Breast epithelium (tissue), 4 donors: ENCODE data around the gene MLLT1. TPM values are rescaled to one million over a fixed set of nuclear protein-coding genes. Genes with fewer than 3 reads are reported as not detected.

Experiments used
- DNase-seq, 2 donors: peaks; one replicate each; pipeline ENCODE4 v3.0.0-alpha.2; 2019; ENCODE audit warnings: low spot score in 2 of 2
- H3K27ac ChIP-seq, 2 donors: fragments of 200-600 bp; sonication (generic) in 1 of 2; one replicate each; pipeline ENCODE4 v1.5.1; 2016 to 2019; ENCODE audit warnings: mild to moderate bottlenecking in 1 of 2
- H3K27me3 ChIP-seq, 2 donors: fragments of 200-600 bp; sonication (generic) in 1 of 2; one replicate each; pipeline versions ENCODE4 v1.5.1 to v1.6.0; 2017 to 2019; ENCODE audit warnings: control low read depth in 1 of 2, mild to moderate bottlenecking in 1 of 2
- H3K36me3 ChIP-seq: fragments of 200-600 bp; one replicate; pipeline ENCODE4 v1.5.1; 2019
- H3K4me1 ChIP-seq, 2 donors: fragments of 200-600 bp; sonication (generic); one replicate each; pipeline ENCODE4 v1.5.1; 2016 to 2019; ENCODE audit warnings: control low read depth in 1 of 2
- H3K4me3 ChIP-seq, 3 donors: fragments of 200-600 bp; sonication (generic); 1 replicate in 2 of 3; 2 replicates in 1 of 3; pipeline ENCODE4 v1.5.1; 2016 to 2019; ENCODE audit warnings: mild to moderate bottlenecking in 3 of 3, moderate library complexity in 2 of 3
- H3K9me3 ChIP-seq, 2 donors: fragments of 200-600 bp; sonication (generic) in 1 of 2; one replicate each; pipeline ENCODE4 v1.5.1; 2016 to 2019; ENCODE audit warnings: control low read depth in 1 of 2
- POLR2A ChIP-seq: fragments of 450-650 bp; IDR thresholded peaks from one replicate; pipeline ENCODE4 v1.6.1; 2016; ENCODE audit warnings: antibody characterized with exemption, mild to moderate bottlenecking, moderate library complexity
- POLR2AphosphoS5 ChIP-seq, 3 donors: sonication (generic); formaldehyde crosslinking; IDR thresholded peaks; one replicate each; pipeline ENCODE4 v1.6.1; 2017; ENCODE audit warnings: antibody characterized with exemption in 3 of 3
- intact Hi-C: fragments of 100-400 bp; cut with DNase I; formaldehyde crosslinking; loops from one replicate; pipeline ENCODE4 v1.15.1; 2023; ENCODE audit warnings: low total_unique reads
- total RNA-seq, 3 donors: library from RNA; depleted of rRNA; stranded (reverse); fragments of >200 nt; gene quantifications; one replicate each; pipeline ENCODE4 v1.1.0, GENCODE V29; 2016
- TF ChIP-seq, protein P1 (sequence below), 3 donors: fragments of 450-650 bp; IDR thresholded peaks; one replicate each; pipeline ENCODE4 v1.5.1; 2016 to 2017; ENCODE audit warnings: antibody characterized with exemption in 3 of 3, mild to moderate bottlenecking in 3 of 3, moderate library complexity in 3 of 3

MLLT1 gene
- total RNA-seq, 3 donors from 2014 or later, result 13.6 to 16.4 (median 13.8) TPM

DNA sequence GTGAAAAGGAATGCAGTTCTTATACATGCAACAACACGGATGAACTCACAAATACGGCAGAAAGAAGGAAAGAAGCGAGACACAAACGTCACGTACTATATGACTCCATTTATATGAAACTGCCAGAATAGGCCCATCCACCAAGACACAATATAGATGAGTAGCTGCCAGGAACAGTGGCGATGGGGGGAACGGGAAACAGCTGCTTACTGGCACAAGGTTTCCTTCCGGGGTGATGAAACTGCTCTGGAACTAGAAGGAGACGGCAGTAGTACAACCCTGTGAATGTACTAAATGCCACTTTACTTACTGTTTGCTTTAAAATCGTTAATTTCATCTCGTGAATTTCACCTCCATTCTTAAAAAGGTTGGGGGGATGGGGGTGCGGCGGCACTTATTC is 28.9 kb downstream of the MLLT1 start:
- no peaks in the 10 kb centered on the region for H3K4me1 ChIP-seq
- H3K36me3 ChIP-seq, result no peaks in the 10 kb centered on the region
- no peak overlapping the region for H3K27ac ChIP-seq
- DNase-seq, result no peak
- H3K4me3 ChIP-seq, result no peak overlapping the region
- intact Hi-C loops, result no loop called here
- TF ChIP-seq POLR2A, result no peak
- no peak for TF ChIP-seq POLR2AphosphoS5 (IDR thresholded peaks at IDR 0.05)
- TF ChIP-seq, protein P1, sequence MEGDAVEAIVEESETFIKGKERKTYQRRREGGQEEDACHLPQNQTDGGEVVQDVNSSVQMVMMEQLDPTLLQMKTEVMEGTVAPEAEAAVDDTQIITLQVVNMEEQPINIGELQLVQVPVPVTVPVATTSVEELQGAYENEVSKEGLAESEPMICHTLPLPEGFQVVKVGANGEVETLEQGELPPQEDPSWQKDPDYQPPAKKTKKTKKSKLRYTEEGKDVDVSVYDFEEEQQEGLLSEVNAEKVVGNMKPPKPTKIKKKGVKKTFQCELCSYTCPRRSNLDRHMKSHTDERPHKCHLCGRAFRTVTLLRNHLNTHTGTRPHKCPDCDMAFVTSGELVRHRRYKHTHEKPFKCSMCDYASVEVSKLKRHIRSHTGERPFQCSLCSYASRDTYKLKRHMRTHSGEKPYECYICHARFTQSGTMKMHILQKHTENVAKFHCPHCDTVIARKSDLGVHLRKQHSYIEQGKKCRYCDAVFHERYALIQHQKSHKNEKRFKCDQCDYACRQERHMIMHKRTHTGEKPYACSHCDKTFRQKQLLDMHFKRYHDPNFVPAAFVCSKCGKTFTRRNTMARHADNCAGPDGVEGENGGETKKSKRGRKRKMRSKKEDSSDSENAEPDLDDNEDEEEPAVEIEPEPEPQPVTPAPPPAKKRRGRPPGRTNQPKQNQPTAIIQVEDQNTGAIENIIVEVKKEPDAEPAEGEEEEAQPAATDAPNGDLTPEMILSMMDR (IDR thresholded peaks at IDR 0.05), result no peak
- H3K27me3 ChIP-seq, result no peaks in the 10 kb centered on the region
- no peaks in the 10 kb centered on the region for H3K9me3 ChIP-seq

DNA sequence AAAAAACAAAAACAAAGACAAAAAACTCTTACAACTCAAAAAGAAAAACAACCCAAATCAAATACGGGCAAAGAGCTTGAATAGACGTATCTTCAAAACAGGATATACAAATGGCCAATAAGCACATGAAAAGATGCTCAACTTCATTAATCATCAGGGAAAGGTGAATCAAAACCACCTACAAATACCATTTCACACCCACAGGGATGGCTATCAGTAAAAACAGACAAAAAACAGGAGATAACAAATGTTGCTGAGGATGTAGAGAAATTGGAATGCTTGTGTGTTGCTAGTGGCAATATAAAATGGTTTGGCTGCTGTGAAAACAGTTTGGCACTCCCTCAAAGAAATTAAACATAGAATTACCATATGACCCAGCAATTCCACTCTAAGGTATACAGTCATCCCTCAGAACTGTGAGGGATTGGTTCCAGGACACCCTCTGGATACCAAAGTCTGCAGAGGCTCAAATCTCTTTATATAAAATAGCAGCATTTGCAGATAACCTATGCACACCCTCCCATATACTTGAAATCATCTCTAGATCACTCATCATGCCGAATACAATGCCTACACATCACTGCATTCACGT is 29.7 kb downstream of the MLLT1 start:
- no peaks in the 10 kb centered on the region for H3K27me3 ChIP-seq
- no peaks in the 10 kb centered on the region for H3K4me1 ChIP-seq
- no peak overlapping the region for H3K27ac ChIP-seq
- TF ChIP-seq POLR2A (no peak), POLR2AphosphoS5 (IDR thresholded peaks at IDR 0.05) (no peak)
- TF ChIP-seq, protein P1 (IDR thresholded peaks at IDR 0.05), result no peak
- DNase-seq, result no peak
- H3K4me3 ChIP-seq, result no peak overlapping the region
- no peaks in the 10 kb centered on the region for H3K9me3 ChIP-seq
- intact Hi-C loops, result no loop called here
- H3K36me3 ChIP-seq, result no peaks in the 10 kb centered on the region

DNA sequence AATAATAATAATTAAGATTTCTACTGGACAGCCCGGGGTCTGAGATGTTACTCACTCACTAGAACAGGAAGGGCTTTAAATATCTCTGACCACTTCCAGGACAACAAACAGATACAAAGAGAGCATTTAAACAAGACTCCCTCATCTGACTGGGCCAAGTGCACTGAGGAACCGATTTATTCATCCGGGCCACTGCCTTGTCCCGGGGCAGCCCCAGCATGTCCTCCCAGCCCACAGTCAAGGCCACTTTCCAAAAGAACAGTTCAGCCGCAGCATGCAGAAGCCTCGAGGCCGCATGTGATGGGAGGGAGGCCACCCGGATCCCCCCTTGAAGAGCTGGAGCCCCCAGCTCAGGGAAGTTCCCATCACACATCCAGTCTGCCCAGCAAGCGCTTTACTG is 30.5 kb downstream of the MLLT1 start:
- no peaks in the 10 kb centered on the region for H3K36me3 ChIP-seq
- H3K4me3 ChIP-seq, result no peak overlapping the region
- no peak overlapping the region for H3K27ac ChIP-seq
- no peak for DNase-seq
- no peaks in the 10 kb centered on the region for H3K4me1 ChIP-seq
- H3K9me3 ChIP-seq, result no peaks in the 10 kb centered on the region
- no peaks in the 10 kb centered on the region for H3K27me3 ChIP-seq
- TF ChIP-seq, protein P1 (IDR thresholded peaks at IDR 0.05), result no peak
- TF ChIP-seq POLR2AphosphoS5 (IDR thresholded peaks at IDR 0.05) (no peak), POLR2A (no peak)
- intact Hi-C loops, result no loop called here

DNA sequence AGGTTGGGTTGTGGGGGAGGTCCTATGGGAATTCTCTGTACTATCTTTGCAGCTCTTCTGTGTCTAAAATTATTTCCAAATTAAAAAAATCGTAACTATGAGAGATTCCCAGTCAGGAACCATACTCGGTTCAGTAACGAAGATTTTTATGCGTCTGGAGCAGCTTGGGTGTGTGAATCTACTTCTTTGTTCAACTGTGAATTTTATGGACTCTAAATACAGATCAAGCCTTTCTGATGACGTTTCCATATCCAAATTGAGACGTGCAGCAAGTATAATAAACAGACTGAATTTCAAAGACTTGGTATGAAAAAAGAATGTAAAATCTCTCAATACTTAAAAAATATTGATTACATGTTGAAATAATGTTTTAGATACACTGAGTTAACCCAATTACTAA is 30.9 kb downstream of the MLLT1 start:
- Histone ChIP-seq H3K36me3 (no peaks in the 10 kb centered on the region), H3K9me3 (no peaks in the 10 kb centered on the region), H3K4me3 (no peak overlapping the region), H3K4me1 (no peaks in the 10 kb centered on the region), H3K27me3 (no peaks in the 10 kb centered on the region), H3K27ac (no peak overlapping the region)
- intact Hi-C loops, result no loop called here
- DNase-seq, result no peak
- TF ChIP-seq POLR2A (no peak), POLR2AphosphoS5 (IDR thresholded peaks at IDR 0.05) (no peak)
- TF ChIP-seq, protein P1 (IDR thresholded peaks at IDR 0.05), result no peak

DNA sequence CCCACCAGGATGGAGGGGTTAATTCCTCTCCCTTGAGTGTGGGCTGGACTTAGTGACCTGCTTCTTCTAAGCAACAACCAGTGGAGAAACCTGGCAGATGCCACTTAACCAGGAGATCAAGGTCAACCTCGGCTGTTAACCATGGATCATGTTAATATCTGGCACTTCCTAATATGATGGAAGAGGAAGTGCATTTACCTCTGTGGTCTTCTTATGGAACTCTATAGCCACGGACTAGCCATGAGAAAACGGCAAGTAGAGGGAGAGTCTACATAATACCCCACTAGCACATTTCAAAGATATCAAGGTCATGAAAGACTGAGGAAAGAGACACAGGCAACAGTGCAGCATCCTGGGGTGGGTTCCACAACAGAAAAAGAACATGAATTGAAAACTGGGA is 31.4 kb downstream of the MLLT1 start:
- no peak for DNase-seq
- Histone ChIP-seq H3K36me3 (no peaks in the 10 kb centered on the region), H3K4me1 (peaks cover 0 to 1% of the 10 kb centered on the region in 2 donors), H3K27ac (no peak overlapping the region), H3K9me3 (no peaks in the 10 kb centered on the region), H3K27me3 (no peaks in the 10 kb centered on the region), H3K4me3 (no peak overlapping the region)
- intact Hi-C loops, result no loop called here
- TF ChIP-seq, protein P1 (IDR thresholded peaks at IDR 0.05), result no peak
- no peak for TF ChIP-seq POLR2A
- TF ChIP-seq POLR2AphosphoS5 (IDR thresholded peaks at IDR 0.05), result no peak
